Vagina (tissue), 2 donors: ENCODE measurements around the gene TSC2.

ENCODE experiments used
- CTCF ChIP-seq, 3 experiments: fragments of 450-650 bp in 2 of 3; fragments of 200-600 bp in 1 of 3; sonication (generic) in 1 of 3; IDR thresholded peaks; one replicate each; pipeline ENCODE4 v1.5.1; 2017 to 2019; ENCODE audit warnings: antibody characterized with exemption in 3 of 3, mild to moderate bottlenecking in 2 of 3, moderate library complexity in 2 of 3
- POLR2A ChIP-seq, 2 donors: fragments of 450-650 bp; IDR thresholded peaks; one replicate each; pipeline ENCODE4 v1.6.1; 2017; ENCODE audit warnings: antibody characterized with exemption in 2 of 2, mild to moderate bottlenecking in 2 of 2, moderate library complexity in 2 of 2

GRCh38 chr16:2031081-2031577 lies 16.7 kb upstream of the TSC2 start:
- TF ChIP-seq CTCF (IDR thresholded peaks at IDR 0.05) (no peak), POLR2A (IDR thresholded peaks at IDR 0.05) (no peak)
